Mucosa of descending colon (tissue), 3 donors: ENCODE results near the gene CYB5B. TPM values are rescaled to one million over a fixed set of nuclear protein-coding genes. Genes with fewer than 3 reads are reported as not detected.
"Not testable (repeated sequence)": the region's sequence is repeated elsewhere in the genome, so short reads cannot be mapped to it uniquely, and the experiment has no call there.

Source experiments
- ATAC-seq: fragments of 200-7000 bp; cut with Tn5 transposase; one replicate; pipeline ENCODE4 v1.9.1; 2020; ENCODE audit warnings: mild to moderate bottlenecking, moderate library complexity
- DNase-seq, 3 donors: peaks; one replicate each; pipeline ENCODE4 v3.0.0-alpha.2; 2020
- H3K36me3 ChIP-seq: fragments of 200-600 bp; one replicate; pipeline ENCODE4 v1.8.0; 2021; ENCODE audit warnings: low read depth, mild to moderate bottlenecking
- H3K4me1 ChIP-seq: fragments of 200-600 bp; one replicate; pipeline ENCODE4 v1.8.0; 2021; ENCODE audit warnings: low read depth, mild to moderate bottlenecking
- H3K4me3 ChIP-seq: fragments of 200-600 bp; one replicate; pipeline ENCODE4 v1.8.0; 2021; ENCODE audit warnings: mild to moderate bottlenecking
- H3K9me3 ChIP-seq: fragments of 200-600 bp; one replicate; pipeline ENCODE4 v1.8.0; 2021; ENCODE audit warnings: mild to moderate bottlenecking
- CTCF ChIP-seq: fragments of 200-600 bp; IDR thresholded peaks from one replicate; pipeline ENCODE4 v1.8.0; 2022; ENCODE audit warnings: antibody characterized with exemption, mild to moderate bottlenecking
- intact Hi-C, 2 donors: fragments of 100-400 bp; cut with DNase I in 1 of 2; cut with micrococcal nuclease in 1 of 2; formaldehyde crosslinking; loops; one replicate each; pipeline versions ENCODE4 v1.11.0 to v1.11.1; 2022; cut with DNase I, micrococcal nuclease
- total RNA-seq, 3 donors: library from RNA; stranded (reverse); fragmentation: NEBNext Ultra II Directional in 2 of 3; extraction: Animal tissue kit (Norgen Biotek cat#: 25700) in 2 of 3; gene quantifications; one replicate each; pipeline versions ENCODE4 v1.2.1 to v1.2.4, GENCODE V29; 2021 to 2023
- donor health status: DM: no; HTN: no; CAD: no; lungs with moderate emphysema.
- donor health status: DM: no; HTN: no; CAD: no.
- donor health status: DM: no; HTN: yes; CAD: no.

Gene CYB5B
- total RNA-seq, 3 donors from 2014 or later, result 121 to 187 (median 159) TPM

- Histone ChIP-seq H3K36me3 (peaks cover 4% of the 10 kb centered on the region), H3K4me1 (no peaks in the 10 kb centered on the region), H3K4me3 (no peak overlapping the region), H3K9me3 (no peaks in the 10 kb centered on the region)
- no peak for TF ChIP-seq CTCF
- intact Hi-C loops, result no loop called here
- DNase-seq, result no peak
- ATAC-seq, result no peak
Observed at GRCh38 chr16:69434066-69434465, 9.6 kb downstream of the CYB5B start.

DNA sequence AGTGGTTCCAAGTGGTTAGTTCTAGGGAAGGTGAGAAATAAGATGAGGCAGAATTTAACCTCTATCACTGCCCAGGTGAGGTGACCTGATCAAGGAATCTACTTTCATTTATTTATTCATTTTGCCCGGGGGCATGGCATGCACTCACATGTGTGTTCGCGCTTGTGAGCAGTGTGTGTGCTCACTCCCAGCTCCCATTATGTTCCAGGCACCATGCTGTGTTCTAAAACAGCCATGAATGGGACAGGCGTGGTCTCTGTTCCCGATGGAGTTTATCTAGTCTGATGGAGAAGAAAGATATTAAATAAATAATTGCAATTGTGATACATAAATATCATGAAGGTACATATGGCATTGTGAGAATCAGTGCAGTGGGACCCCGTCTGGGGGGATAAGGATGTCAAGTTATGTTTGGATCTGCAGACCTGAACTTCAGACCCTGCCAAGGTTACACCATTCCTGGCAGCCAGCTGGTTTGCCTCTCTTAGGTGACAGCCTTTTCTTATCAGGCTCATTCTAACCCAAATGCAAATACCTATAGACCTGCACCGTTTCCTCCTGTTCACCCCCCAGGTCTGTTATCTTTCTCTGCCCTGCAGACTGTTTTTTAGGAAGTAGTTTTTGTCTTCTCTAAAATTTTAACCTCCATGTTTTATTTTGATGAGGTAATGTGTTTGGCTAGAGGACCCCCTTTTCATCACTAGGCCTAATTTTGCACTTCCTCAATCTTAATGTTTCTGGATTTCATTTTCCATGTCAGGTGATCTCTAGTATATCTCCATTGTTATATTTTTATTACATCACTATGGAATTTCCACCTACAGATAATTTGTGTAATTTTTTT, 11.8 kb downstream of the CYB5B start:
- ATAC-seq (peak; percentile 60), DNase-seq (no peak)
- H3K4me3 ChIP-seq, result no peak overlapping the region
- H3K4me1 ChIP-seq, result no peaks in the 10 kb centered on the region
- no peaks in the 10 kb centered on the region for H3K36me3 ChIP-seq
- TF ChIP-seq CTCF, result no peak
- intact Hi-C loops, result no loop called here
- H3K9me3 ChIP-seq, result no peaks in the 10 kb centered on the region

DNA sequence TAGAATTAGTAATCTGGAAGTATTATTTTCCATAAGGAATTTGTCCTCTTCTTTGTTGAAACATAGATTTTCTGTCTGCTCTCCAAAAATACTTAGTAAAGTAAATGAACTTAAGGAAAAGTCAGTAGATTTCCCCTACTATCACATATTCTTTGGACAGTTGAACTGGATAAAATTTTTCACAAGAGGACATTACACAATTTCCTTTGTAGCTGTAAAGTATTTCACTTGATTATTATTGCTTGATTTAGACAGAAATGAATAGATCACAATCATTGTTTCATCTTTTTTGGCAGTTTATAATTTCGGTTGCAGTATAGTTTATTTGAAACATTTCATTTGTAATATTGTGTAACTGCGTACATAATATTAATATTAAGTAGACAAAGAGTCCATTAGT, 12.5 kb downstream of the CYB5B start:
- Histone ChIP-seq H3K4me3 (no peak overlapping the region), H3K9me3 (no peaks in the 10 kb centered on the region), H3K4me1 (no peaks in the 10 kb centered on the region), H3K36me3 (no peaks in the 10 kb centered on the region)
- no peak for TF ChIP-seq CTCF
- DNase-seq (no peak), ATAC-seq (no peak)
- intact Hi-C loops, result no loop called here

- no peak for ATAC-seq
- H3K36me3 ChIP-seq, result no peaks in the 10 kb centered on the region
- TF ChIP-seq CTCF, result no peak
- DNase-seq, result no peak
- no peaks in the 10 kb centered on the region for H3K4me1 ChIP-seq
- no peak overlapping the region for H3K4me3 ChIP-seq
- no peaks in the 10 kb centered on the region for H3K9me3 ChIP-seq
- intact Hi-C loops, result no loop called here
Observed at GRCh38 chr16:69438465-69438864, 14.0 kb downstream of the CYB5B start.

DNA sequence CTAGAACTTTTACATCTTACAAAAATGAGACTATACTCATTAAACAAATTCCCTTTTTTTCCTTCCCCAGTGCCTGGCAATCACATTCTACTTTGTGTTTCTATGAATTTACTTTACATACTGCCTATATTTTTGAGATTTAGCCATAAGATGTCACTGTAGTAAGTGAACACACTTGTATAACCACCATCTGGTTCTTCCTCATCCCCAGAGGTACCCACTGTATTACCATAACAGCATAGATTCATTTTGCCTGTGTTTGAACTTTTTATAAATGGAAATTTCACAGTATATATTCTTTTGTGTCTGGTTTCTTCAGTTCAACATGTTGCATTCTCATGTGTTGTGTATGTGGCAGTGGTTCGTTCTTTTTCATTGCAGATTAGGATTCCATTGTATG, 15.8 kb downstream of the CYB5B start:
- no peak for TF ChIP-seq CTCF
- H3K4me3 ChIP-seq, result no peak overlapping the region
- intact Hi-C loops, result no loop called here
- ATAC-seq (no peak), DNase-seq (no peak)
- H3K36me3 ChIP-seq, result no peaks in the 10 kb centered on the region
- no peaks in the 10 kb centered on the region for H3K9me3 ChIP-seq
- H3K4me1 ChIP-seq, result peaks cover 5% of the 10 kb centered on the region

GRCh38 chr16:69441030-69441429, 16.6 kb downstream of the CYB5B start:
- H3K4me3 ChIP-seq, ATAC-seq, DNase-seq, H3K4me1 ChIP-seq, H3K9me3 ChIP-seq, H3K36me3 ChIP-seq, intact Hi-C loops: not testable (repeated sequence)
